MM.1S (cell line): ENCODE data around the gene SDHB.

Experiments
- DNase-seq: peaks from one replicate; pipeline ENCODE4 v3.0.0-alpha.2; 2015
- H2AFZ ChIP-seq: fragments of 300-600 bp; sonication (generic); 2 replicates; pipeline ENCODE4 v1.6.0; 2016; ENCODE audit warnings: antibody characterized with exemption, low read length
- H3F3A ChIP-seq: fragments of 300-600 bp; sonication (generic); 2 replicates; pipeline ENCODE4 v1.6.1; 2016; ENCODE audit warnings: mild to moderate bottlenecking, antibody characterized with exemption, low read length, moderate library complexity, mixed read lengths; ENCODE audit not compliant: insufficient read depth
- H3K27ac ChIP-seq: fragments of 300-600 bp; sonication (generic); 2 replicates; pipeline ENCODE4 v1.5.1; 2016; ENCODE audit warnings: mild to moderate bottlenecking, low read length
- H3K27me3 ChIP-seq: fragments of 300-600 bp; sonication (generic); replicated peaks from 2 replicates; pipeline ENCODE4 v1.6.0; 2016; ENCODE audit warnings: low read length; ENCODE audit not compliant: insufficient read depth
- H3K36me3 ChIP-seq: fragments of 300-600 bp; sonication (generic); replicated peaks from 2 replicates; pipeline ENCODE4 v1.6.1; 2016; ENCODE audit warnings: mild to moderate bottlenecking, low read length, mixed read lengths; ENCODE audit not compliant: insufficient read depth
- H3K4me1 ChIP-seq: fragments of 300-600 bp; sonication (generic); 2 replicates; pipeline ENCODE4 v1.6.1; 2016; ENCODE audit warnings: low read length, mixed read lengths
- H3K4me2 ChIP-seq: fragments of 300-600 bp; sonication (generic); 2 replicates; pipeline ENCODE4 v1.6.0; 2016; ENCODE audit warnings: low read depth, low read length
- H3K4me3 ChIP-seq: fragments of 300-600 bp; sonication (generic); 2 replicates; pipeline ENCODE4 v1.5.1; 2016; ENCODE audit warnings: low read length, mixed read lengths
- H3K79me2 ChIP-seq: fragments of 300-600 bp; sonication (generic); 2 replicates; pipeline ENCODE4 v1.6.1; 2016; ENCODE audit warnings: mixed run types, low read length, mixed read lengths
- H3K9ac ChIP-seq: fragments of 300-600 bp; sonication (generic); 2 replicates; pipeline ENCODE4 v1.6.1; 2016; ENCODE audit warnings: low read length, mixed read lengths
- H3K9me2 ChIP-seq: fragments of 300-600 bp; sonication (generic); replicated peaks from 2 replicates; pipeline ENCODE4 v1.6.1; 2016; ENCODE audit warnings: mild to moderate bottlenecking, low read length, mixed read lengths; ENCODE audit not compliant: insufficient read depth
- H3K9me3 ChIP-seq: fragments of 300-600 bp; sonication (generic); replicated peaks from 2 replicates; pipeline ENCODE4 v1.6.1; 2016; ENCODE audit warnings: mild to moderate bottlenecking, low read length, mixed read lengths; ENCODE audit not compliant: insufficient read depth
- H4K20me1 ChIP-seq: fragments of 300-600 bp; sonication (generic); 2 replicates; pipeline ENCODE4 v1.6.1; 2016; ENCODE audit warnings: mild to moderate bottlenecking, low read length, moderate library complexity, mixed read lengths; ENCODE audit not compliant: insufficient read depth
- CTCF ChIP-seq: fragments of 300-600 bp; sonication (generic); IDR thresholded peaks from 2 replicates; pipeline ENCODE4 v1.5.1; 2016; ENCODE audit warnings: antibody characterized with exemption, low read length, mixed read lengths
- EZH2 ChIP-seq: fragments of 300-600 bp; sonication (generic); optimal IDR thresholded peaks from 2 replicates; pipeline ENCODE3; 2017; ENCODE audit warnings: low read depth, mild to moderate bottlenecking, antibody characterized with exemption, low read length, mixed read lengths
- EZH2phosphoT487 ChIP-seq: fragments of 300-600 bp; sonication (generic); IDR thresholded peaks from 2 replicates; pipeline ENCODE4 v1.6.1; 2018; ENCODE audit warnings: antibody characterized with exemption, low read length

The SDHB gene

GRCh38 chr1:17046334-17046657, 7.5 kb downstream of the SDHB start:
- Histone ChIP-seq H3F3A (peaks cover 4% of the 10 kb centered on the region), H3K4me3 (no peak overlapping the region), H3K9me2 (no peaks in the 10 kb centered on the region), H3K9ac (no peak overlapping the region), H3K79me2 (peaks cover 66% of the 10 kb centered on the region), H3K27ac (no peak overlapping the region), H3K9me3 (no peaks in the 10 kb centered on the region), H3K4me1 (0 out of 2 replicates have a peak, but pooled peaks cover 6% of the 10 kb centered on the region), H2AFZ (no peak overlapping the region), H3K36me3 (peaks cover 21% of the 10 kb centered on the region; the same call in 1 of the 2 replicates), H3K27me3 (no peaks in the 10 kb centered on the region), H3K4me2 (peak overlapping the region; percentile 57; the same call in 1 of the 2 replicates), H4K20me1 (no peaks in the 10 kb centered on the region)
- no peak for DNase-seq
- TF ChIP-seq EZH2 (no peak), CTCF (no peak), EZH2phosphoT487 (no peak)

GRCh38 chr1:17045634-17046333, 8.0 kb downstream of the SDHB start:
- Histone ChIP-seq H4K20me1 (no peaks in the 10 kb centered on the region), H3F3A (peaks cover 4% of the 10 kb centered on the region), H3K9me3 (no peaks in the 10 kb centered on the region), H3K4me2 (peak overlapping the region; percentile 57), H3K36me3 (peaks cover 21% of the 10 kb centered on the region; the same call in 1 of the 2 replicates), H3K4me1 (0 out of 2 replicates have a peak, but pooled peaks cover 6% of the 10 kb centered on the region), H3K27ac (peak overlapping the region; percentile 21; the same call in 1 of the 2 replicates), H3K9ac (no peak overlapping the region), H3K4me3 (peak overlapping the region; percentile 46), H3K27me3 (no peaks in the 10 kb centered on the region), H2AFZ (no peak overlapping the region), H3K79me2 (peaks cover 63% of the 10 kb centered on the region), H3K9me2 (no peaks in the 10 kb centered on the region)
- peak; percentile 47 for DNase-seq
- TF ChIP-seq CTCF (peak; percentile 67), EZH2 (no peak)

GRCh38 chr1:17045150-17045549, 8.7 kb downstream of the SDHB start:
- Histone ChIP-seq H3K27me3 (no peaks in the 10 kb centered on the region), H3F3A (peaks cover 4% of the 10 kb centered on the region), H4K20me1 (no peaks in the 10 kb centered on the region), H3K27ac (no peak overlapping the region), H3K4me2 (peak overlapping the region; percentile 57; the same call in 1 of the 2 replicates), H3K79me2 (peaks cover 61% of the 10 kb centered on the region), H3K9me3 (no peaks in the 10 kb centered on the region), H3K4me1 (0 out of 2 replicates have a peak, but pooled peaks cover 6% of the 10 kb centered on the region), H2AFZ (no peak overlapping the region), H3K4me3 (no peak overlapping the region), H3K36me3 (peaks cover 21% of the 10 kb centered on the region; the same call in 1 of the 2 replicates), H3K9me2 (no peaks in the 10 kb centered on the region), H3K9ac (no peak overlapping the region)
- no peak for DNase-seq
- TF ChIP-seq EZH2 (no peak), CTCF (no peak), EZH2phosphoT487 (no peak)
